Measurements from ENCODE around the gene NCF2.

DNA sequence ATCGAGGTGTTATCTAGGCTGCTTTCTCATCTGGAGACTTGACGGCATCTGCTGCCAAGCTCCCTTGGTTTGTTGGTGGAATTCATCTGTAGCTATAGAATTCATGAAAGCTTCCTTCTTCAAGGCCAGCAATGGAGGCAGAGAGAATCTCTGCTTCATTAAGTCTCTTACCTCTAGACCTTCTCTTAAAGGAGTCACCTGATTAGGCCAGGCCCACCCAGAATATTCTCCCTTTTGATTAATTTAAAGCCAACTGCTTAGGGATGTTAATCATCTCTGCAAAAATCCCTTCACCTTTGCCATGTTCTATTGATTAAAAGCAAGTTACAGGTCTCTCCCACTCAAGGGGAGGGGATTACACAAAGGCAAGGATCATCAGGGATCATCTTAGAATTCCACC, 5.3 kb upstream of the NCF2 start:
- no peak for TF ChIP-seq CTCF (IDR thresholded peaks at IDR 0.05)
- TF ChIP-seq POLR2A (IDR thresholded peaks at IDR 0.05): no peak

Measured in uterus (tissue), 2 donors.